ENCODE results near the gene DBF4B.

- TF ChIP-seq, protein P1, sequence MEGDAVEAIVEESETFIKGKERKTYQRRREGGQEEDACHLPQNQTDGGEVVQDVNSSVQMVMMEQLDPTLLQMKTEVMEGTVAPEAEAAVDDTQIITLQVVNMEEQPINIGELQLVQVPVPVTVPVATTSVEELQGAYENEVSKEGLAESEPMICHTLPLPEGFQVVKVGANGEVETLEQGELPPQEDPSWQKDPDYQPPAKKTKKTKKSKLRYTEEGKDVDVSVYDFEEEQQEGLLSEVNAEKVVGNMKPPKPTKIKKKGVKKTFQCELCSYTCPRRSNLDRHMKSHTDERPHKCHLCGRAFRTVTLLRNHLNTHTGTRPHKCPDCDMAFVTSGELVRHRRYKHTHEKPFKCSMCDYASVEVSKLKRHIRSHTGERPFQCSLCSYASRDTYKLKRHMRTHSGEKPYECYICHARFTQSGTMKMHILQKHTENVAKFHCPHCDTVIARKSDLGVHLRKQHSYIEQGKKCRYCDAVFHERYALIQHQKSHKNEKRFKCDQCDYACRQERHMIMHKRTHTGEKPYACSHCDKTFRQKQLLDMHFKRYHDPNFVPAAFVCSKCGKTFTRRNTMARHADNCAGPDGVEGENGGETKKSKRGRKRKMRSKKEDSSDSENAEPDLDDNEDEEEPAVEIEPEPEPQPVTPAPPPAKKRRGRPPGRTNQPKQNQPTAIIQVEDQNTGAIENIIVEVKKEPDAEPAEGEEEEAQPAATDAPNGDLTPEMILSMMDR (IDR thresholded peaks at IDR 0.05; ENCODE audit: borderline replicate concordance, extremely low read depth, low read length, poor library complexity, severe bottlenecking), result peak; percentile 71
- TF ChIP-seq EZH2 (IDR thresholded peaks at IDR 0.05; ENCODE audit: borderline replicate concordance, low read depth, low read length, severe bottlenecking), result no peak
Measured at GRCh38 chr17:44672479-44673093, 35.9 kb upstream of the DBF4B start.

All from DND-41 (cell line).